PC-3 (cell line): ENCODE results near the gene HECTD2. TPM values are rescaled to one million over a fixed set of nuclear protein-coding genes. Genes with fewer than 3 reads are reported as not detected.
"Not testable (repeated sequence)": the region's sequence is repeated elsewhere in the genome, so short reads cannot be mapped to it uniquely, and the experiment has no call there.

Source experiments
- ATAC-seq: fragments of 200-7000 bp; cut with Tn5 transposase; 2 replicates; pipeline ENCODE4 v1.9.1; 2020; ENCODE audit warnings: mild to moderate bottlenecking, moderate library complexity
- BruUV-seq: library from RNA; stranded (reverse); fragments of 400-500 nt; replicated peaks from 2 replicates; lab custom pipeline; 2021; lab: Mats Ljungman, UMichigan
- CTCF ChIA-PET: fragments of 300-600 bp; sonication (Branson Sonifier 250); formaldehyde crosslinking; loops from one replicate; lab custom pipeline; 2022; ENCODE audit warnings: antibody characterized with exemption; lab: Charles Lee
- POLR2A ChIA-PET: fragments of 300-600 bp; sonication (Branson Sonifier 250); formaldehyde crosslinking; loops from one replicate; lab custom pipeline; 2022; ENCODE audit warnings: antibody characterized with exemption; ENCODE audit not compliant: unreplicated experiment; lab: Charles Lee
- DNase-seq: peaks from one replicate; pipeline ENCODE4 v3.0.0-alpha.2; 2015
- H2AFZ ChIP-seq: fragments of 300-600 bp; sonication (generic); 2 replicates; pipeline ENCODE4 v1.6.0; 2016; ENCODE audit warnings: antibody characterized with exemption, low read length
- H3F3A ChIP-seq: fragments of 300-600 bp; sonication (generic); one replicate; pipeline ENCODE4 v1.6.0; 2017; ENCODE audit warnings: antibody characterized with exemption, low read length, control low read depth, mild to moderate bottlenecking; ENCODE audit not compliant: unreplicated experiment
- H3K27ac ChIP-seq: fragments of 300-600 bp; sonication (generic); 2 replicates; pipeline ENCODE4 v1.5.1; 2016; ENCODE audit warnings: mild to moderate bottlenecking, low read length
- H3K27me3 ChIP-seq: fragments of 300-600 bp; sonication (generic); 2 replicates; pipeline ENCODE4 v1.6.1; 2016; ENCODE audit warnings: low read length, mixed read lengths
- H3K36me3 ChIP-seq: fragments of 300-600 bp; sonication (generic); 2 replicates; pipeline ENCODE4 v1.6.1; 2016; ENCODE audit warnings: low read depth, mixed run types, low read length, mixed read lengths
- H3K4me1 ChIP-seq: fragments of 300-600 bp; sonication (generic); 2 replicates; pipeline ENCODE4 v1.5.1; 2016; ENCODE audit warnings: low read length; ENCODE audit not compliant: insufficient read depth
- H3K4me2 ChIP-seq: fragments of 300-600 bp; sonication (generic); 2 replicates; pipeline ENCODE4 v1.6.0; 2016; ENCODE audit warnings: low read length
- H3K4me3 ChIP-seq: fragments of 300-600 bp; sonication (generic); 2 replicates; pipeline ENCODE4 v1.5.1; 2016; ENCODE audit warnings: mild to moderate bottlenecking, low read length, mixed read lengths
- H3K79me2 ChIP-seq: fragments of 300-600 bp; sonication (generic); 2 replicates; pipeline ENCODE4 v1.6.1; 2017; ENCODE audit warnings: low read length, mixed read lengths
- H3K9ac ChIP-seq: fragments of 300-600 bp; sonication (generic); 2 replicates; pipeline ENCODE4 v1.6.0; 2016; ENCODE audit warnings: mild to moderate bottlenecking, low read length
- H3K9me2 ChIP-seq: fragments of 300-600 bp; sonication (generic); replicated peaks from 2 replicates; pipeline ENCODE4 v1.6.1; 2016; ENCODE audit warnings: mixed run types, low read length, mixed read lengths
- H3K9me3 ChIP-seq: fragments of 300-600 bp; sonication (generic); 2 replicates; pipeline ENCODE4 v1.6.1; 2016; ENCODE audit warnings: low read length, mixed read lengths
- H4K20me1 ChIP-seq: fragments of 300-600 bp; sonication (generic); 2 replicates; pipeline ENCODE4 v1.6.1; 2016; ENCODE audit warnings: low read length, mixed read lengths
- CTCF ChIP-seq: fragments of 300-600 bp; sonication (generic); conservative IDR thresholded peaks from 2 replicates; pipeline ENCODE4 v1.5.1; 2017; ENCODE audit warnings: antibody characterized with exemption, low read depth, mild to moderate bottlenecking, low read length
- EZH2 ChIP-seq: fragments of 300-600 bp; sonication (generic); IDR thresholded peaks from one replicate; pipeline ENCODE4 v1.6.1; 2017; ENCODE audit warnings: antibody characterized with exemption, mild to moderate bottlenecking, low read length; ENCODE audit not compliant: unreplicated experiment
- EZH2phosphoT487 ChIP-seq: fragments of 300-600 bp; sonication (generic); IDR thresholded peaks from 2 replicates; pipeline ENCODE4 v1.6.1; 2018; ENCODE audit warnings: mild to moderate bottlenecking, antibody characterized with exemption, low read length, borderline replicate concordance
- intact Hi-C: fragments of 100-400 bp; cut with micrococcal nuclease; formaldehyde crosslinking; loops from 2 replicates; pipeline ENCODE4 v1.9.0; 2023
- total RNA-seq: library from RNA; depleted of rRNA; stranded (reverse); fragments of >200 nt; gene quantifications from 2 replicates; pipeline ENCODE4 v1.2.3, GENCODE V29; 2014

The HECTD2 gene
- total RNA-seq, 1 experiment from 2014 or later: 2.9 TPM

- Histone ChIP-seq H3K4me3 (no peak overlapping the region), H3K79me2 (no peaks in the 10 kb centered on the region), H3K4me2 (no peak overlapping the region), H3K36me3 (no peaks in the 10 kb centered on the region), H3K4me1 (no peaks in the 10 kb centered on the region), H4K20me1 (no peaks in the 10 kb centered on the region), H2AFZ (no peak overlapping the region), H3F3A (no peaks in the 10 kb centered on the region), H3K9me2 (no peaks in the 10 kb centered on the region), H3K9ac (no peak overlapping the region), H3K27me3 (no peaks in the 10 kb centered on the region), H3K9me3 (no peaks in the 10 kb centered on the region), H3K27ac (no peak overlapping the region)
- TF ChIP-seq EZH2phosphoT487 (no peak), CTCF (no peak), EZH2 (no peak)
- POLR2A ChIA-PET: no interaction called here
- BruUV-seq: no TSS peak
- ATAC-seq (no peak), DNase-seq (no peak)
- intact Hi-C loops: no loop called here
- CTCF ChIA-PET: no interaction called here
Measured at GRCh38 chr10:91444211-91445182, 34.4 kb downstream of the HECTD2 start.

GRCh38 chr10:91452063-91452462 lies 41.9 kb downstream of the HECTD2 start:
- CTCF ChIA-PET: no interaction called here
- Histone ChIP-seq H3K4me1 (no peaks in the 10 kb centered on the region), H4K20me1 (no peaks in the 10 kb centered on the region), H3K4me2 (no peak overlapping the region), H3K79me2 (no peaks in the 10 kb centered on the region), H3K27me3 (no peaks in the 10 kb centered on the region), H3K9ac (no peak overlapping the region), H3F3A (no peaks in the 10 kb centered on the region), H3K9me3 (0 out of 2 replicates have a peak, but pooled peaks cover 4% of the 10 kb centered on the region), H3K4me3 (no peak overlapping the region), H3K27ac (no peak overlapping the region), H2AFZ (no peak overlapping the region), H3K36me3 (no peaks in the 10 kb centered on the region; the same call in 1 of the 2 replicates), H3K9me2 (no peaks in the 10 kb centered on the region)
- ATAC-seq (no peak), DNase-seq (no peak)
- TF ChIP-seq EZH2phosphoT487 (no peak), EZH2 (no peak), CTCF (no peak)
- POLR2A ChIA-PET: no interaction called here
- intact Hi-C loops: no loop called here
- BruUV-seq: no TSS peak

GRCh38 chr10:91453535-91453934 lies 43.4 kb downstream of the HECTD2 start:
- ATAC-seq: no peak
- Histone ChIP-seq H3K9ac (no peak overlapping the region), H3K9me3 (0 out of 2 replicates have a peak, but pooled peaks cover 4% of the 10 kb centered on the region), H3K79me2 (no peaks in the 10 kb centered on the region), H3K4me3 (no peak overlapping the region), H3K27ac (no peak overlapping the region), H3K4me2 (no peak overlapping the region), H3K27me3 (no peaks in the 10 kb centered on the region), H4K20me1 (no peaks in the 10 kb centered on the region), H2AFZ (no peak overlapping the region), H3F3A (no peaks in the 10 kb centered on the region), H3K4me1 (no peaks in the 10 kb centered on the region), H3K36me3 (no peaks in the 10 kb centered on the region; the same call in 1 of the 2 replicates), H3K9me2 (no peaks in the 10 kb centered on the region)
- TF ChIP-seq EZH2: no peak
- no peak for TF ChIP-seq EZH2phosphoT487
- no peak for TF ChIP-seq CTCF
- intact Hi-C loops: no loop called here
- CTCF ChIA-PET: no interaction called here
- no peak for DNase-seq
- BruUV-seq: no TSS peak
- POLR2A ChIA-PET: no interaction called here

GRCh38 chr10:91455135-91455534 lies 45.0 kb downstream of the HECTD2 start:
- H3K9me2 ChIP-seq, H2AFZ ChIP-seq, ATAC-seq, H3F3A ChIP-seq, H3K36me3 ChIP-seq, H3K4me1 ChIP-seq, H3K9me3 ChIP-seq, H3K79me2 ChIP-seq, intact Hi-C loops, POLR2A ChIA-PET, H3K4me2 ChIP-seq, BruUV-seq, DNase-seq, H3K27me3 ChIP-seq, H3K4me3 ChIP-seq, CTCF ChIA-PET, H4K20me1 ChIP-seq, H3K27ac ChIP-seq, H3K9ac ChIP-seq: not testable (repeated sequence)
